GM23248 (cell line): ENCODE data around the gene HMCN1. TPM values are rescaled to one million over a fixed set of nuclear protein-coding genes. Genes with fewer than 3 reads are reported as not detected.

ENCODE experiments used
- DNase-seq: peaks from one replicate; pipeline ENCODE4 v3.0.0-alpha.2; 2015
- H2AFZ ChIP-seq: fragments of 200-600 bp; sonication (generic); 2 replicates; pipeline ENCODE4 v1.6.1; 2016; ENCODE audit warnings: antibody characterized with exemption
- H3F3A ChIP-seq: fragments of 200-600 bp; sonication (generic); 2 replicates; pipeline ENCODE4 v1.6.1; 2016; ENCODE audit warnings: mild to moderate bottlenecking, antibody characterized with exemption, mixed run types; ENCODE audit not compliant: insufficient read depth
- H3K27ac ChIP-seq: fragments of 200-600 bp; sonication (generic); 2 replicates; pipeline ENCODE4 v1.5.1; 2016; ENCODE audit warnings: mild to moderate bottlenecking
- H3K27me3 ChIP-seq: fragments of 200-600 bp; sonication (generic); replicated peaks from 2 replicates; pipeline ENCODE4 v1.6.1; 2016; ENCODE audit warnings: mild to moderate bottlenecking; ENCODE audit not compliant: insufficient read depth
- H3K36me3 ChIP-seq: fragments of 200-600 bp; sonication (generic); 2 replicates; pipeline ENCODE4 v1.6.1; 2016; ENCODE audit warnings: low read depth, mild to moderate bottlenecking
- H3K4me1 ChIP-seq: fragments of 200-600 bp; sonication (generic); 2 replicates; pipeline ENCODE4 v1.6.1; 2016; ENCODE audit warnings: mild to moderate bottlenecking; ENCODE audit not compliant: insufficient read depth
- H3K4me2 ChIP-seq: fragments of 200-600 bp; sonication (generic); one replicate; pipeline ENCODE4 v1.6.1; 2016; ENCODE audit warnings: mild to moderate bottlenecking; ENCODE audit not compliant: unreplicated experiment
- H3K4me3 ChIP-seq: fragments of 200-600 bp; sonication (generic); 2 replicates; pipeline ENCODE4 v1.5.1; 2016; ENCODE audit warnings: mild to moderate bottlenecking
- H3K79me2 ChIP-seq: fragments of 200-600 bp; sonication (generic); 2 replicates; pipeline ENCODE4 v1.6.1; 2016; ENCODE audit warnings: mild to moderate bottlenecking; ENCODE audit not compliant: insufficient read depth
- H3K9ac ChIP-seq: fragments of 200-600 bp; sonication (generic); 2 replicates; pipeline ENCODE4 v1.6.1; 2016; ENCODE audit warnings: mild to moderate bottlenecking
- H3K9me2 ChIP-seq: fragments of 200-600 bp; sonication (generic); 2 replicates; pipeline ENCODE4 v1.6.1; 2016; ENCODE audit warnings: mixed run types, mild to moderate bottlenecking, moderate library complexity; ENCODE audit not compliant: insufficient read depth
- H3K9me3 ChIP-seq: fragments of 200-600 bp; sonication (generic); one replicate; pipeline ENCODE4 v1.6.1; 2017; ENCODE audit warnings: low read depth
- H4K20me1 ChIP-seq: fragments of 200-600 bp; sonication (generic); 2 replicates; pipeline ENCODE4 v1.6.0; 2016; ENCODE audit not compliant: insufficient read depth
- EZH2 ChIP-seq: fragments of 200-600 bp; sonication (generic); IDR thresholded peaks from 2 replicates; pipeline ENCODE4 v1.6.1; 2018; ENCODE audit warnings: antibody characterized with exemption, mild to moderate bottlenecking; ENCODE audit not compliant: insufficient read depth, poor library complexity, severe bottlenecking
- EZH2phosphoT487 ChIP-seq: fragments of 200-600 bp; sonication (generic); IDR thresholded peaks from 2 replicates; pipeline ENCODE4 v1.6.1; 2018; ENCODE audit warnings: antibody characterized with exemption, moderate library complexity, mild to moderate bottlenecking, low read depth; ENCODE audit not compliant: insufficient read depth
- WGBS, 2 experiments: methylation state at CpG; one replicate each; pipeline ENCODE4 v1.1.6; 2015 to 2017; ENCODE audit warnings: low lambda C conversion rate in 2 of 2, low coverage in 1 of 2; ENCODE audit errors: missing lambda C conversion rate in 2 of 2; 5-methylcytosine and 5-hydroxymethylcytosine counted together
- in situ Hi-C: fragments of 300-500 bp; cut with MboI; formaldehyde crosslinking; loops from 2 replicates; pipeline ENCODE4 v1.15.0; 2020
- polyA plus RNA-seq: library from polyadenylated mRNA; unstranded; fragments of >200 nt; fragmentation: Nextera tagmentation; extraction: Ambion mirVana; gene quantifications from 2 replicates; pipeline ENCODE4 v1.2.1, GENCODE V29; 2016
- total RNA-seq: library from RNA; depleted of rRNA; stranded (reverse); fragments of >200 nt; shearing (Covaris generic); gene quantifications from 2 replicates; pipeline ENCODE4 v1.2.3, GENCODE V29; 2014

HMCN1 gene
- total and polyA plus RNA-seq, 2 experiments from 2014 or later, result 1.8 to 5.2 TPM

DNA sequence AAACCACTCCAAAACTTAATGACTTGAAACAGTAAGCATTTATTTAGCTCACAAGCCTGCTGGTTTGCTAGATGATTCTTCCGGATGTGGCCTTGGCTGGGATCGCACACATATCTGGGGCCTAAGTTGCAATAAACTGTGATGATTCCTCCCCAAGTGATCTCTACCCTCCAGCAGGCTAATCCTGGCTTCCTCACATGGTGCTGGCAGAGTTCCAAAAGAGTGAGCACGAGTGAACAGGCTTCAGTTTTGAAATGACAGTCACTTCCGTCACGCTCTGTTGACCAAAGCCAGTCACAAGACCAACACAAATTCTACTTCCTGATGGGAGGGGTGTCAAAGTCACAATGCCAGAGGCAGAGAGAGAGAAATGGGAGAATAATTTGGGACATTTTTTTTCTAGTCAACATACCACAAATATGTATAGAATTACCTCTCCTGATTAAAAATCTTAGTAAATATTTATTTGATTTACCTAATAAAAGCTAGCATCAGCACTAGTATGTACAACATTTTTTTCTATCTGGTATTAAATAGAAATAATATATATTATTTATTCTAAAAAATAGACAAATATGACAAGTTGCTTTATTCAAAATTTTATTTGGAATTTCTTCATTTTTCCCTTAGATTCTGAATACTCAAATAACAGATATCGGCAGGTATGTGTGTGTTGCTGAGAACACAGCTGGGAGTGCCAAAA, 348.2 kb downstream of the HMCN1 start:
- Histone ChIP-seq H3K4me2 (no peak overlapping the region), H3K9me3 (no peaks in the 10 kb centered on the region), H2AFZ (no peak overlapping the region), H3K27me3 (no peaks in the 10 kb centered on the region), H3K36me3 (no peaks in the 10 kb centered on the region), H4K20me1 (no peaks in the 10 kb centered on the region), H3K79me2 (no peaks in the 10 kb centered on the region), H3K27ac (no peak overlapping the region), H3K9me2 (no peaks in the 10 kb centered on the region), H3K4me3 (no peak overlapping the region), H3F3A (no peaks in the 10 kb centered on the region), H3K9ac (no peak overlapping the region), H3K4me1 (0 out of 2 replicates have a peak, but pooled peaks cover 6% of the 10 kb centered on the region)
- WGBS, 2 experiments, result 60 to 65% methylated on average over 6 of the region's 6 CpGs
- in situ Hi-C loops, result no loop called here
- peak; percentile 53 for DNase-seq
- TF ChIP-seq EZH2phosphoT487 (no peak), EZH2 (no peak)

DNA sequence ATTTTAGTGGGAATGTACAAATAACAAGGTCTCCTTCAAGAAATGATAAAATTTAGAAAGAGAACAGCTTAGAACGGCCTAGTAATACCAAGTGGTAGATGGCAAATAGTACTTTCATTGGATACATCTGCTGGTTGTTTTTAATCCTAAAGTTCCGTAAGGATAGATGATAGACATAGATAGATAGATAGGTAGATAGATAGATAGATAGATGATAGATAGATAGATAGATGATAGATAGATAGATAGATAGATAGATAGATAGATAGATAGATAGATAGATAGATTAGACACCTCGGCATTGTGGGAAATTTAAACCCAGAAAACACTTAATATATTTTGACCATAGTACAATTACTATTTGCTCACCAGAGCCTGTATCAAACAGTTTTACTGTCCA, 352.4 kb downstream of the HMCN1 start:
- H2AFZ ChIP-seq, result no peak overlapping the region
- in situ Hi-C loops, result no loop called here
- no peak overlapping the region for H3K4me3 ChIP-seq
- no peak overlapping the region for H3K27ac ChIP-seq
- H3K9me3 ChIP-seq, result no peaks in the 10 kb centered on the region
- H3K36me3 ChIP-seq, result no peaks in the 10 kb centered on the region
- DNase-seq, result no peak
- H3K4me2 ChIP-seq, result no peak overlapping the region
- no peak for TF ChIP-seq EZH2phosphoT487
- TF ChIP-seq EZH2, result no peak
- no peaks in the 10 kb centered on the region for H3F3A ChIP-seq
- WGBS, 2 experiments, result 92 to 93% methylated on average over 3 of the region's 3 CpGs
- H3K4me1 ChIP-seq, result 0 out of 2 replicates have a peak, but pooled peaks cover 6% of the 10 kb centered on the region
- no peaks in the 10 kb centered on the region for H3K27me3 ChIP-seq
- H4K20me1 ChIP-seq, result no peaks in the 10 kb centered on the region
- no peaks in the 10 kb centered on the region for H3K79me2 ChIP-seq
- no peaks in the 10 kb centered on the region for H3K9me2 ChIP-seq
- no peak overlapping the region for H3K9ac ChIP-seq

DNA sequence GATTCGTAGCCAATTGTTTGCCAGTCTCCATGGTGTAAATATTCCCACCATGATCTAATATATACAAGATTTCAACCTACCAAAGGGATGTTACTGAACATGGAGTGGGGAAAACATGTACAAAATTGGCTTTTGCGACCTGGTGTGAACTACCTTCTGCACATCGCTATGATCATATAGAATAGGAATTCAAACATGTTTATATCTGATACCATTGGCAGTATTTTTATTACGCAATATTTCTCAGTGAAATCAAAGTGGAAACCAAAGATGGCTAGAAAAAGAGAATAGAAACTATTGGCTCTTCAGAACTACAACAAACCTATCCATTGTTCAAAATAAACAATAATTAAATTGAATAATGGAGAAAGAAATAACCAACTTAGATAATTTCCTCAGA, 355.7 kb downstream of the HMCN1 start:
- no peaks in the 10 kb centered on the region for H3F3A ChIP-seq
- no peak for DNase-seq
- no peaks in the 10 kb centered on the region for H3K27me3 ChIP-seq
- WGBS, 2 experiments, result 95 to 97% methylated on average over 4 of the region's 4 CpGs
- peaks cover 17% of the 10 kb centered on the region for H3K4me1 ChIP-seq
- no peaks in the 10 kb centered on the region for H3K9me2 ChIP-seq
- no peak overlapping the region for H3K27ac ChIP-seq
- in situ Hi-C loops, result no loop called here
- H3K79me2 ChIP-seq, result no peaks in the 10 kb centered on the region
- H4K20me1 ChIP-seq, result no peaks in the 10 kb centered on the region
- H3K4me2 ChIP-seq, result no peak overlapping the region
- no peak overlapping the region for H3K9ac ChIP-seq
- H2AFZ ChIP-seq, result no peak overlapping the region
- H3K9me3 ChIP-seq, result no peaks in the 10 kb centered on the region
- no peak for TF ChIP-seq EZH2
- no peak for TF ChIP-seq EZH2phosphoT487
- H3K4me3 ChIP-seq, result no peak overlapping the region
- no peaks in the 10 kb centered on the region for H3K36me3 ChIP-seq

DNA sequence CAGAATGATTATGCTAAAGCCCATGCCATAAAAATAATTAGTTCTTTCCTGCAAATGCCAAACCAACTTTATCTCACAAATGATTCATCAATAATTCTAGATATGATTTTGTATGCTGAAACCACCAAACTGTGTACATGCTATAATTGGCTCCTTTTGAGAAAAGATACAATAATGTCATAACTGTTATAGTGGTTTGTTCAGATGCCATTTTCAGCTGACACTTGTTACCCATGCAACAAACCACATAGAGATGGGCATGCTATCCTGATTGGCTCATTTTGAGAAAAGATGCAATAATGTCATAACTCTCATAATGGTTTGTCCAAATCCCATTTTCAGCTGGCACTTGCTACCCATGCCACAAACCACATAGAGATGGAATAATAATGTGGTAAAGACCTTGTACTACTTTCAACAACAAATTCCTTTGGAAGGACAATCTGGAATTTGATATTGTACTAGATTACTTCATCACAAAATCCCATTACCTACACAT, 357.1 kb downstream of the HMCN1 start:
- Histone ChIP-seq H3F3A (no peaks in the 10 kb centered on the region), H3K4me1 (peaks cover 17% of the 10 kb centered on the region), H3K4me2 (no peak overlapping the region), H3K9ac (no peak overlapping the region), H3K36me3 (no peaks in the 10 kb centered on the region), H3K4me3 (no peak overlapping the region), H3K27ac (no peak overlapping the region), H3K79me2 (no peaks in the 10 kb centered on the region), H3K9me3 (no peaks in the 10 kb centered on the region), H2AFZ (no peak overlapping the region), H3K9me2 (no peaks in the 10 kb centered on the region), H3K27me3 (no peaks in the 10 kb centered on the region), H4K20me1 (no peaks in the 10 kb centered on the region)
- in situ Hi-C loops, result no loop called here
- no peak for DNase-seq
- TF ChIP-seq EZH2, result no peak
- no peak for TF ChIP-seq EZH2phosphoT487
